K562 (cell line): ENCODE data around the gene NEK3. TPM values are rescaled to one million over a fixed set of nuclear protein-coding genes. Genes with fewer than 3 reads are reported as not detected.

Experiments
- ARHGAP35 ChIP-seq: fragments of 450-650 bp; IDR thresholded peaks from 2 replicates; pipeline ENCODE4 v1.6.1; 2018; ENCODE audit not compliant: partially characterized antibody
- BHLHE40 ChIP-seq: IDR thresholded peaks from 2 replicates; pipeline ENCODE4 v1.6.1; 2011; ENCODE audit warnings: low read length, improper control_type of control experiment
- GABPA ChIP-seq: fragments of 200-800 bp; sonication (Bioruptor generic); conservative IDR thresholded peaks from 2 replicates; pipeline ENCODE4 v1.6.1; 2016; ENCODE audit warnings: low read depth, missing genetic modification characterization, missing compliant biosample characterization
- HMG20A ChIP-seq: fragments of 450-650 bp; formaldehyde crosslinking; conservative IDR thresholded peaks from 2 replicates; pipeline ENCODE4 v1.4.0; 2020; ENCODE audit warnings: mild to moderate bottlenecking, mixed read lengths
- MED1 ChIP-seq: sonication (generic); formaldehyde crosslinking; IDR thresholded peaks from 2 replicates; pipeline ENCODE4 v1.8.1; 2023; ENCODE audit warnings: missing genetic modification reagents, borderline replicate concordance
- MTA3 ChIP-seq: fragments of 450-650 bp; formaldehyde crosslinking; IDR thresholded peaks from 2 replicates; pipeline ENCODE4 v1.6.1; 2017; ENCODE audit warnings: mild to moderate bottlenecking, borderline replicate concordance
- NELFE ChIP-seq: IDR thresholded peaks from 2 replicates; pipeline ENCODE4 v1.6.1; 2011; ENCODE audit warnings: mild to moderate bottlenecking; ENCODE audit not compliant: insufficient read depth, insufficient read length
- NR3C1 ChIP-seq: sonication (generic); formaldehyde crosslinking; IDR thresholded peaks from 2 replicates; pipeline ENCODE4 v1.8.1; 2022; ENCODE audit warnings: missing genetic modification reagents
- NUFIP1 ChIP-seq: fragments of 450-650 bp; IDR thresholded peaks from 2 replicates; pipeline ENCODE4 v1.6.1; 2018; ENCODE audit not compliant: partially characterized antibody
- PHF20 ChIP-seq: fragments of 450-650 bp; IDR thresholded peaks from 2 replicates; pipeline ENCODE4 v1.6.1; 2018; ENCODE audit not compliant: partially characterized antibody
- RAD21 ChIP-seq, 2 experiments: fragments of 250-450 bp in 1 of 2; fragments of 450-650 bp in 1 of 2; sonication (Bioruptor Pico) in 1 of 2; formaldehyde crosslinking in 1 of 2; IDR thresholded peaks in 1 of 2; conservative IDR thresholded peaks in 1 of 2; 2 replicates each; pipeline versions ENCODE4 v1.4.0 to v1.8.0; 2020 to 2022; ENCODE audit warnings: mild to moderate bottlenecking in 2 of 2, moderate library complexity in 1 of 2
- SAFB ChIP-seq: fragments of 200-400 bp; formaldehyde crosslinking; IDR thresholded peaks from 2 replicates; pipeline ENCODE4 v1.6.1; 2017; ENCODE audit warnings: low read depth, low read length, borderline replicate concordance
- SIN3B ChIP-seq: fragments of 450-650 bp; IDR thresholded peaks from 2 replicates; pipeline ENCODE4 v1.6.1; 2017; ENCODE audit warnings: low read depth, mild to moderate bottlenecking, moderate library complexity
- SMARCB1 ChIP-seq: IDR thresholded peaks from 2 replicates; pipeline ENCODE4 v1.6.1; 2011; ENCODE audit warnings: improper control_type of control experiment, low read depth; ENCODE audit not compliant: insufficient read length
- TEAD1 ChIP-seq, 2 experiments: fragments of 450-650 bp in 1 of 2; sonication (generic) in 1 of 2; formaldehyde crosslinking; IDR thresholded peaks; 2 replicates each; pipeline versions ENCODE4 v1.4.0 to v1.8.0; 2020 to 2022; ENCODE audit warnings: mild to moderate bottlenecking in 2 of 2, missing genetic modification reagents in 1 of 2
- TFAP4 ChIP-seq: sonication (generic); formaldehyde crosslinking; IDR thresholded peaks from 2 replicates; pipeline ENCODE4 v1.8.0; 2022; ENCODE audit warnings: missing genetic modification reagents, mild to moderate bottlenecking, moderate library complexity, borderline replicate concordance
- TGIF2 ChIP-seq: sonication (generic); formaldehyde crosslinking; IDR thresholded peaks from 2 replicates; pipeline ENCODE4 v1.8.1; 2022; ENCODE audit warnings: mild to moderate bottlenecking, missing genetic modification reagents, moderate library complexity
- ZC3H4 ChIP-seq: sonication (generic); formaldehyde crosslinking; IDR thresholded peaks from 2 replicates; pipeline ENCODE4 v1.9.0; 2021; ENCODE audit warnings: missing genetic modification reagents, borderline replicate concordance
- ZNF12 ChIP-seq: sonication (generic); formaldehyde crosslinking; IDR thresholded peaks from 2 replicates; pipeline ENCODE4 v1.4.0; 2020; ENCODE audit warnings: mild to moderate bottlenecking, missing genetic modification reagents
- ZNF146 ChIP-seq: IDR thresholded peaks from one replicate; pipeline ENCODE4 v1.6.1; 2018; ENCODE audit warnings: missing compliant biosample characterization; ENCODE audit not compliant: unreplicated experiment
- ZNF197 ChIP-seq: fragments of 200-800 bp; sonication (Bioruptor generic); IDR thresholded peaks from 2 replicates; pipeline ENCODE4 v1.6.1; 2016; ENCODE audit warnings: low read depth, missing genetic modification characterization, missing compliant biosample characterization
- ZNF347 ChIP-seq: fragments of 450-650 bp; formaldehyde crosslinking; IDR thresholded peaks from 2 replicates; pipeline ENCODE4 v1.4.0; 2020; ENCODE audit warnings: low read depth, mild to moderate bottlenecking, moderate library complexity
- ZNF511 ChIP-seq: sonication (generic); formaldehyde crosslinking; IDR thresholded peaks from 2 replicates; pipeline ENCODE4 v1.8.0; 2022; ENCODE audit warnings: mild to moderate bottlenecking, missing genetic modification reagents
- ZNF717 ChIP-seq: fragments of 250-450 bp; sonication (Bioruptor Pico); IDR thresholded peaks from 2 replicates; pipeline ENCODE4 v1.5.0; 2021
- ZNF76 ChIP-seq: fragments of 250-450 bp; sonication (Bioruptor Pico); IDR thresholded peaks from 2 replicates; pipeline ENCODE4 v1.4.0; 2020; ENCODE audit warnings: mild to moderate bottlenecking, moderate library complexity, borderline replicate concordance
- polyA plus RNA-seq, 8 experiments: library from polyadenylated mRNA; depleted of rRNA in 4 of 8; stranded (reverse) in 5 of 8; unstranded in 3 of 8; fragments of >200 nt; fragmentation: Nextera tagmentation in 2 of 8; fragmentation: Illumina TruSeq in 1 of 8; extraction: Ambion mirVana in 2 of 8; extraction: Trizol in 1 of 8; gene quantifications; 2 replicates each; pipeline versions ENCODE4 v1.2.1 to v1.2.3, GENCODE V29; 2011 to 2014; ENCODE audit warnings: inconsistent platforms in 1 of 8, missing spikeins in 1 of 8
- total RNA-seq, 7 experiments: library from RNA; depleted of rRNA in 6 of 7; stranded (reverse); fragments of >200 nt in 6 of 7; fragmentation: Illumina TruSeq in 2 of 7; extraction: Trizol in 2 of 7; gene quantifications; 2 replicates each; pipeline versions ENCODE4 v1.2.1 to v1.2.3, GENCODE V29; 2011 to 2021; ENCODE audit warnings: low replicate concordance in 1 of 7

NEK3 gene
- total and polyA plus RNA-seq, 9 of the 15 experiments (the other 6 are each of a cell fraction or from before 2014, with no cell fraction given): 6.2 to 11.0 (median 9.3) TPM

GRCh38 chr13:52159159-52159982 is at the start of gene NEK3 (continued):
- TF ChIP-seq HMG20A (CRISPR knock-in tag): no peak
- TF ChIP-seq ZNF146 (CRISPR knock-in tag): no peak
- TF ChIP-seq MED1 (CRISPR knock-in tag): no peak
- TF ChIP-seq ZNF511 (CRISPR knock-in tag): peak; percentile 73; the same call in 1 of the 2 replicates
- no peak for TF ChIP-seq PHF20
- 0 out of 2 replicates have a peak, but pooled peaks have one; percentile 63 for TF ChIP-seq NR3C1
- peak; percentile 56; the same call in 1 of the 2 replicates for TF ChIP-seq SAFB
- no peak for TF ChIP-seq ARHGAP35
- TF ChIP-seq ZNF76 (CRISPR knock-in tag): no peak
- peak in 1 of 2 experiments; percentile 70; a peak in 1 of 4 replicates for TF ChIP-seq TEAD1 (CRISPR knock-in tag; IDR thresholded peaks at IDR 0.05)
- no peak for TF ChIP-seq NELFE
- TF ChIP-seq MTA3: 0 out of 2 replicates have a peak, but pooled peaks have one; percentile 26
- no peak for TF ChIP-seq SIN3B
- no peak for TF ChIP-seq RAD21 (CRISPR knock-in tag; conservative IDR thresholded peaks at IDR 0.05 in 1 of 2, IDR thresholded peaks at IDR 0.05 in 1 of 2)
- peak; percentile 56; the same call in 1 of the 2 replicates for TF ChIP-seq TGIF2 (CRISPR knock-in tag)
- peak; percentile 46 for TF ChIP-seq NUFIP1
- no peak for TF ChIP-seq ZNF12 (CRISPR knock-in tag)
- no peak for TF ChIP-seq ZC3H4 (CRISPR knock-in tag)
- no peak for TF ChIP-seq ZNF197
- peak; percentile 42; the same call in 1 of the 2 replicates for TF ChIP-seq BHLHE40
- no peak for TF ChIP-seq SMARCB1
- peak; percentile 72; the same call in 1 of the 2 replicates for TF ChIP-seq TFAP4 (CRISPR knock-in tag)
- TF ChIP-seq ZNF347 (CRISPR knock-in tag): no peak
- TF ChIP-seq ZNF717 (CRISPR knock-in tag): no peak
- peak; percentile 42; the same call in 1 of the 2 replicates for TF ChIP-seq GABPA (tag)
